Brain microvascular endothelial cell (primary cell): ENCODE data around the gene STK32C.

ENCODE experiments used
- DNase-seq: peaks from one replicate; pipeline ENCODE4 v3.0.0-alpha.2; 2020
- H3K27ac ChIP-seq: fragments of 250-450 bp; sonication (Bioruptor Pico); 2 replicates; pipeline ENCODE4 v1.5.1; 2020; ENCODE audit warnings: mild to moderate bottlenecking, moderate library complexity
- H3K27me3 ChIP-seq: fragments of 250-450 bp; sonication (Bioruptor Pico); replicated peaks from 2 replicates; pipeline ENCODE4 v1.5.1; 2020; ENCODE audit warnings: mild to moderate bottlenecking
- H3K36me3 ChIP-seq: fragments of 250-450 bp; sonication (Bioruptor Pico); replicated peaks from 2 replicates; pipeline ENCODE4 v1.5.1; 2020; ENCODE audit warnings: mild to moderate bottlenecking
- H3K4me3 ChIP-seq: 2 replicates; pipeline ENCODE4 v1.5.1; 2011; ENCODE audit warnings: low read depth, mild to moderate bottlenecking, control low read depth, low read length, moderate library complexity
- in situ Hi-C: cut with HindIII; loops from 2 replicates; pipeline ENCODE4 v1.10.0; 2017; ENCODE audit warnings: low sequenced_read_pairs, low pct_ligation_motif_present
- TF ChIP-seq, protein P1 (sequence below): IDR thresholded peaks from 2 replicates; pipeline ENCODE4 v1.5.1; 2011; ENCODE audit warnings: low read depth, mild to moderate bottlenecking, moderate library complexity, low read length, control low read depth, inconsistent platforms; ENCODE audit errors: missing control alignments

Gene STK32C

GRCh38 chr10:132226586-132227405, 81.0 kb downstream of the STK32C start:
- DNase-seq: no peak
- no peaks in the 10 kb centered on the region for H3K36me3 ChIP-seq
- H3K4me3 ChIP-seq: no peak overlapping the region
- H3K27me3 ChIP-seq: no peaks in the 10 kb centered on the region
- TF ChIP-seq, protein P1, sequence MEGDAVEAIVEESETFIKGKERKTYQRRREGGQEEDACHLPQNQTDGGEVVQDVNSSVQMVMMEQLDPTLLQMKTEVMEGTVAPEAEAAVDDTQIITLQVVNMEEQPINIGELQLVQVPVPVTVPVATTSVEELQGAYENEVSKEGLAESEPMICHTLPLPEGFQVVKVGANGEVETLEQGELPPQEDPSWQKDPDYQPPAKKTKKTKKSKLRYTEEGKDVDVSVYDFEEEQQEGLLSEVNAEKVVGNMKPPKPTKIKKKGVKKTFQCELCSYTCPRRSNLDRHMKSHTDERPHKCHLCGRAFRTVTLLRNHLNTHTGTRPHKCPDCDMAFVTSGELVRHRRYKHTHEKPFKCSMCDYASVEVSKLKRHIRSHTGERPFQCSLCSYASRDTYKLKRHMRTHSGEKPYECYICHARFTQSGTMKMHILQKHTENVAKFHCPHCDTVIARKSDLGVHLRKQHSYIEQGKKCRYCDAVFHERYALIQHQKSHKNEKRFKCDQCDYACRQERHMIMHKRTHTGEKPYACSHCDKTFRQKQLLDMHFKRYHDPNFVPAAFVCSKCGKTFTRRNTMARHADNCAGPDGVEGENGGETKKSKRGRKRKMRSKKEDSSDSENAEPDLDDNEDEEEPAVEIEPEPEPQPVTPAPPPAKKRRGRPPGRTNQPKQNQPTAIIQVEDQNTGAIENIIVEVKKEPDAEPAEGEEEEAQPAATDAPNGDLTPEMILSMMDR: no peak
- H3K27ac ChIP-seq: no peak overlapping the region
- in situ Hi-C loops: no loop called here

DNA sequence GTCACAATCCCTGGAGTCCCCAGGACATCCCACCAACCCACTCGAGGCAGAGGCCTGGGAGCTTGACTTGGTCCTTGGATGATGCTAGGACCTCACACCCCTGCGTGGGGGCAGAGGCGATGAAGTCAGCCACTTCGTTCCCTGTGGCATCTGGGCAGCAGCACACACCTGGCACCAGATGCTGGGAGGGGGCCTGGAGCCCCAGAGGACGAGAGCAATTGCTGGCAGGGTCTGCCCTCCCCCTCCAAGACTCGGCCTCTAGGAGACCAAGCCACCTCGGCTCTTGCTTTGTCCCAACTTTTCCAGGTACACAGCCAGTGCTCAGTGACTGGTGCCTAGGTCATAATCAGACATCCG, 81.9 kb downstream of the STK32C start:
- H3K4me3 ChIP-seq: no peak overlapping the region
- DNase-seq: no peak
- no peaks in the 10 kb centered on the region for H3K36me3 ChIP-seq
- H3K27ac ChIP-seq: no peak overlapping the region
- TF ChIP-seq, protein P1: no peak
- in situ Hi-C loops: no loop called here
- no peaks in the 10 kb centered on the region for H3K27me3 ChIP-seq

- in situ Hi-C loops: no loop called here
- TF ChIP-seq, protein P1: no peak
These were observed 82.5 kb downstream of the STK32C start for GRCh38 chr10:132225073-132225848.

DNA sequence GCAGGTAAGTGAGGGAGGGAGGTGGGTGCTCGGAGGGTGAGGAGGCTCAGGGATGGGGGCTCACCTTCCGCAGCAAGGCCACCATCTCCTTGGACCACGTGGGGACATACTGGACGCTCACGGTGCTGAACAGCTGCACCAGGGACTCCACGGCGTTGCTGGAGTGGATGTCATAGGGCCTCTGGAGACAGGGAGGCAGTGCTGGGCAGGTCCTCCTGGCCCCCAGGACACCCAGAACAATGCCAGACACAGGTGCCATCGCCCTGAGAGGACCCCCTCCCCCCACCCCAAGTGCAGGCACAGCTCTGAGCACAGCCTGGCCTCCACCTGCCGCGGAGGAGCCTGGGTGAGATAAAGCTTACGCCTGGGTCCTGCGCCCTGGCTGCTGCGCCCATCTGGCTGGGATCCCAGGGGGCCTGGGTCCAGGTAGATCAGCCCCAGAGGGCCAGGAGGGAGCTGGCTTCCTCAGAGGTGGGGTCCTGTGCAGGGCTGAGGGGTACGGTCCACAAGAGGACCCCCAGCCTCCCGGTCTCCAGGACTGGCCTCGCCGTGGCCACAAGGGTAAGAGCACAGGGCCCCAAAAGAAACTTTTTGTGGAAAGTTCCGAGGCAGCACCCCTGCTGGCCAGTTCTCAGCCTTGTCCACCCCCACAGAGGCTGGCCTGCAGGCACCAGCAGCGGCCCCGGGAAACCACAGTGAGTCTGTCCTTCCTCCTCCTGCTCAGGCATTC, 83.2 kb downstream of the STK32C start:
- Histone ChIP-seq H3K27ac (no peak overlapping the region), H3K27me3 (no peaks in the 10 kb centered on the region), H3K4me3 (no peak overlapping the region), H3K36me3 (no peaks in the 10 kb centered on the region)
- in situ Hi-C loops: no loop called here
- DNase-seq: no peak
- TF ChIP-seq, protein P1: peak; percentile 21

More at GRCh38 chr10:132225073-132225848, 82.5 kb downstream of the STK32C start:
- H3K36me3 ChIP-seq: no peaks in the 10 kb centered on the region
- H3K27ac ChIP-seq: no peak overlapping the region
- no peak for DNase-seq
- H3K27me3 ChIP-seq: no peaks in the 10 kb centered on the region
- H3K4me3 ChIP-seq: no peak overlapping the region

- TF ChIP-seq, protein P1: no peak
- H3K36me3 ChIP-seq: no peaks in the 10 kb centered on the region
- no peak for DNase-seq
- H3K27me3 ChIP-seq: no peaks in the 10 kb centered on the region
- H3K4me3 ChIP-seq: no peak overlapping the region
- H3K27ac ChIP-seq: no peak overlapping the region
- in situ Hi-C loops: no loop called here
These were observed 84.0 kb downstream of the STK32C start for GRCh38 chr10:132223611-132224342.
